Panc1 (cell line): ENCODE results near the gene POLK.

Experiments
- POLR2AphosphoS5 ChIP-seq: IDR thresholded peaks from 2 replicates; pipeline ENCODE4 v1.6.1; 2012; ENCODE audit warnings: mild to moderate bottlenecking, low read depth, low read length, moderate library complexity
- SIN3A ChIP-seq: IDR thresholded peaks from 2 replicates; pipeline ENCODE4 v1.6.1; 2012; ENCODE audit warnings: low read depth, mild to moderate bottlenecking, low read length, moderate library complexity, borderline replicate concordance; ENCODE audit not compliant: insufficient read depth
- TF ChIP-seq, protein P1 (sequence below): fragments of 450-650 bp; IDR thresholded peaks from 2 replicates; pipeline ENCODE4 v1.5.1; 2017; ENCODE audit warnings: mild to moderate bottlenecking

DNA sequence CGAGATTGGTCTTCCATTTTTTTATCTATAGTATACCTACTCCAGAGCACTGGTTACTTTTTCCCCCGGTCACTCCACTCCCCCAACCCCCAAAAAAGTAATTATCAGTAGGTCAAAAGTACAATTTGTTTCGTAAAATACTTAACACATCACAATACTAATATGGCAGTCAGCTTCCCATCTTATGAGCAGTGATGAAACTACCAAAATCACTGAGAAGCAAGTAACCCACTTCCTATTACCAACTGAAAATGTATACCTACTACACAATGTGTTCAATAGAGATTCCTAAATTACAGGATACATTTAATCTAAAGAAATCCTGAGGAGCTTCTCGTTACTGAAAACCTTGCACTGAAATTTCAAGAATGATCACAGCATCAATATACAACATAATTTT lies 2.1 kb upstream of the POLK start:
- TF ChIP-seq, protein P1, sequence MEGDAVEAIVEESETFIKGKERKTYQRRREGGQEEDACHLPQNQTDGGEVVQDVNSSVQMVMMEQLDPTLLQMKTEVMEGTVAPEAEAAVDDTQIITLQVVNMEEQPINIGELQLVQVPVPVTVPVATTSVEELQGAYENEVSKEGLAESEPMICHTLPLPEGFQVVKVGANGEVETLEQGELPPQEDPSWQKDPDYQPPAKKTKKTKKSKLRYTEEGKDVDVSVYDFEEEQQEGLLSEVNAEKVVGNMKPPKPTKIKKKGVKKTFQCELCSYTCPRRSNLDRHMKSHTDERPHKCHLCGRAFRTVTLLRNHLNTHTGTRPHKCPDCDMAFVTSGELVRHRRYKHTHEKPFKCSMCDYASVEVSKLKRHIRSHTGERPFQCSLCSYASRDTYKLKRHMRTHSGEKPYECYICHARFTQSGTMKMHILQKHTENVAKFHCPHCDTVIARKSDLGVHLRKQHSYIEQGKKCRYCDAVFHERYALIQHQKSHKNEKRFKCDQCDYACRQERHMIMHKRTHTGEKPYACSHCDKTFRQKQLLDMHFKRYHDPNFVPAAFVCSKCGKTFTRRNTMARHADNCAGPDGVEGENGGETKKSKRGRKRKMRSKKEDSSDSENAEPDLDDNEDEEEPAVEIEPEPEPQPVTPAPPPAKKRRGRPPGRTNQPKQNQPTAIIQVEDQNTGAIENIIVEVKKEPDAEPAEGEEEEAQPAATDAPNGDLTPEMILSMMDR, result no peak
- no peak for TF ChIP-seq POLR2AphosphoS5
- TF ChIP-seq SIN3A, result no peak
